Karpas-422 (cell line): ENCODE measurements around the gene TPK1. TPM values are rescaled to one million over a fixed set of nuclear protein-coding genes. Genes with fewer than 3 reads are reported as not detected.

Experiments
- DNase-seq: peaks from one replicate; pipeline ENCODE4 v3.0.0-alpha.2; 2015
- H2AFZ ChIP-seq: fragments of 200-600 bp; sonication (generic); 2 replicates; pipeline ENCODE4 v1.6.1; 2014; ENCODE audit warnings: antibody characterized with exemption, low read length, mixed read lengths
- H3K27ac ChIP-seq: fragments of 200-600 bp; sonication (generic); 2 replicates; pipeline ENCODE4 v1.5.1; 2014; ENCODE audit warnings: mild to moderate bottlenecking, low read length, moderate library complexity
- H3K27me3 ChIP-seq: fragments of 200-600 bp; sonication (generic); 2 replicates; pipeline ENCODE4 v1.6.1; 2014; ENCODE audit warnings: low read length, mixed read lengths
- H3K36me3 ChIP-seq: fragments of 200-600 bp; sonication (generic); 2 replicates; pipeline ENCODE4 v1.6.1; 2014; ENCODE audit warnings: low read length, mixed read lengths; ENCODE audit not compliant: insufficient read depth
- H3K4me1 ChIP-seq: fragments of 200-600 bp; sonication (generic); 2 replicates; pipeline ENCODE4 v1.6.1; 2014; ENCODE audit warnings: mild to moderate bottlenecking, low read length, mixed read lengths
- H3K4me2 ChIP-seq: fragments of 200-600 bp; sonication (generic); 2 replicates; pipeline ENCODE4 v1.6.1; 2014; ENCODE audit warnings: low read length, low read depth, mild to moderate bottlenecking; ENCODE audit not compliant: poor library complexity, severe bottlenecking
- H3K4me3 ChIP-seq: fragments of 200-600 bp; sonication (generic); 2 replicates; pipeline ENCODE4 v1.5.1; 2014; ENCODE audit warnings: mild to moderate bottlenecking, antibody characterized with exemption, low read length, mixed read lengths
- H3K79me2 ChIP-seq: fragments of 200-600 bp; sonication (generic); 2 replicates; pipeline ENCODE4 v1.6.1; 2014; ENCODE audit warnings: mild to moderate bottlenecking, low read length, mixed read lengths
- H3K9ac ChIP-seq: fragments of 200-600 bp; sonication (generic); 2 replicates; pipeline ENCODE4 v1.6.0; 2014; ENCODE audit warnings: low read length
- H3K9me2 ChIP-seq: fragments of 200-600 bp; sonication (generic), shearing (Covaris generic); replicated peaks from 2 replicates; pipeline ENCODE4 v1.6.0; 2014; ENCODE audit warnings: mild to moderate bottlenecking, low read length, moderate library complexity; ENCODE audit not compliant: insufficient read depth
- H3K9me3 ChIP-seq: fragments of 300-700, 200-600 bp; sonication (generic); 2 replicates; pipeline ENCODE4 v1.6.1; 2014; ENCODE audit warnings: low read length, mixed read lengths
- H4K20me1 ChIP-seq: fragments of 200-600 bp; sonication (generic); 2 replicates; pipeline ENCODE4 v1.6.1; 2014; ENCODE audit warnings: mild to moderate bottlenecking, antibody characterized with exemption, low read length, low read depth; ENCODE audit not compliant: insufficient read depth
- total RNA-seq: library from RNA; depleted of rRNA; stranded (reverse); fragments of >200 nt; shearing (Covaris generic); gene quantifications from 2 replicates; pipeline ENCODE4 v1.2.3, GENCODE V29; 2014; ENCODE audit warnings: low replicate concordance

The TPK1 gene
- total RNA-seq, 1 experiment from 2014 or later = 11.5 TPM

GRCh38 chr7:144859739-144860138 is 23.9 kb upstream of the TPK1 start:
- no peaks in the 10 kb centered on the region for H3K9me3 ChIP-seq
- no peak overlapping the region for H3K4me2 ChIP-seq
- no peak overlapping the region for H2AFZ ChIP-seq
- no peaks in the 10 kb centered on the region for H3K9me2 ChIP-seq
- H3K4me3 ChIP-seq = no peak overlapping the region
- H3K79me2 ChIP-seq = no peaks in the 10 kb centered on the region
- H4K20me1 ChIP-seq = no peaks in the 10 kb centered on the region
- no peaks in the 10 kb centered on the region for H3K27me3 ChIP-seq
- H3K4me1 ChIP-seq = no peaks in the 10 kb centered on the region
- no peak overlapping the region for H3K9ac ChIP-seq
- no peak overlapping the region for H3K27ac ChIP-seq
- DNase-seq = no peak
- H3K36me3 ChIP-seq = no peaks in the 10 kb centered on the region

- no peaks in the 10 kb centered on the region for H3K79me2 ChIP-seq
- H3K27ac ChIP-seq = no peak overlapping the region
- H3K27me3 ChIP-seq = no peaks in the 10 kb centered on the region
- H3K9me2 ChIP-seq = no peaks in the 10 kb centered on the region
- no peaks in the 10 kb centered on the region for H3K9me3 ChIP-seq
- no peak overlapping the region for H2AFZ ChIP-seq
- H4K20me1 ChIP-seq = no peaks in the 10 kb centered on the region
- no peak for DNase-seq
- H3K4me2 ChIP-seq = no peak overlapping the region
- no peaks in the 10 kb centered on the region for H3K36me3 ChIP-seq
- H3K4me3 ChIP-seq = no peak overlapping the region
- H3K4me1 ChIP-seq = no peaks in the 10 kb centered on the region
- H3K9ac ChIP-seq = no peak overlapping the region
These were observed 21.6 kb upstream of the TPK1 start for GRCh38 chr7:144857463-144857862.

GRCh38 chr7:144854839-144855424 is 19.1 kb upstream of the TPK1 start:
- Histone ChIP-seq H3K27me3 (no peaks in the 10 kb centered on the region), H3K9me3 (no peaks in the 10 kb centered on the region), H3K27ac (no peak overlapping the region), H4K20me1 (no peaks in the 10 kb centered on the region), H3K4me1 (no peaks in the 10 kb centered on the region), H3K4me2 (no peak overlapping the region), H3K9me2 (no peaks in the 10 kb centered on the region), H3K4me3 (no peak overlapping the region), H2AFZ (no peak overlapping the region), H3K79me2 (no peaks in the 10 kb centered on the region), H3K36me3 (no peaks in the 10 kb centered on the region), H3K9ac (no peak overlapping the region)
- DNase-seq = peak; percentile 41

GRCh38 chr7:144853542-144853941 is 17.7 kb upstream of the TPK1 start:
- H2AFZ ChIP-seq = no peak overlapping the region
- H3K9ac ChIP-seq = no peak overlapping the region
- DNase-seq = no peak
- no peaks in the 10 kb centered on the region for H3K9me2 ChIP-seq
- no peak overlapping the region for H3K4me3 ChIP-seq
- no peaks in the 10 kb centered on the region for H4K20me1 ChIP-seq
- H3K9me3 ChIP-seq = no peaks in the 10 kb centered on the region
- H3K27me3 ChIP-seq = no peaks in the 10 kb centered on the region
- no peaks in the 10 kb centered on the region for H3K4me1 ChIP-seq
- H3K4me2 ChIP-seq = no peak overlapping the region
- no peaks in the 10 kb centered on the region for H3K79me2 ChIP-seq
- no peak overlapping the region for H3K27ac ChIP-seq
- no peaks in the 10 kb centered on the region for H3K36me3 ChIP-seq

- H4K20me1 ChIP-seq = no peaks in the 10 kb centered on the region
- no peaks in the 10 kb centered on the region for H3K9me3 ChIP-seq
- no peaks in the 10 kb centered on the region for H3K79me2 ChIP-seq
- DNase-seq = no peak
- H3K27me3 ChIP-seq = no peaks in the 10 kb centered on the region
- H3K27ac ChIP-seq = no peak overlapping the region
- no peaks in the 10 kb centered on the region for H3K9me2 ChIP-seq
- no peak overlapping the region for H3K4me3 ChIP-seq
- no peaks in the 10 kb centered on the region for H3K36me3 ChIP-seq
- no peaks in the 10 kb centered on the region for H3K4me1 ChIP-seq
- H3K9ac ChIP-seq = no peak overlapping the region
- no peak overlapping the region for H3K4me2 ChIP-seq
- H2AFZ ChIP-seq = no peak overlapping the region
These were observed 12.2 kb upstream of the TPK1 start for GRCh38 chr7:144848078-144848477.

- Histone ChIP-seq H3K4me1 (no peaks in the 10 kb centered on the region), H3K79me2 (no peaks in the 10 kb centered on the region), H3K27me3 (no peaks in the 10 kb centered on the region), H3K9me2 (no peaks in the 10 kb centered on the region), H3K9me3 (no peaks in the 10 kb centered on the region), H4K20me1 (no peaks in the 10 kb centered on the region), H2AFZ (no peak overlapping the region), H3K36me3 (no peaks in the 10 kb centered on the region), H3K4me2 (no peak overlapping the region), H3K9ac (no peak overlapping the region), H3K27ac (no peak overlapping the region), H3K4me3 (no peak overlapping the region)
- no peak for DNase-seq
These were observed 6.6 kb upstream of the TPK1 start for GRCh38 chr7:144842377-144842851.

GRCh38 chr7:144836545-144836842 is 641 bp upstream of the TPK1 start:
- Histone ChIP-seq H4K20me1 (no peaks in the 10 kb centered on the region), H3K4me3 (peak overlapping the region; percentile 71; the same call in 1 of the 2 replicates), H3K36me3 (no peaks in the 10 kb centered on the region), H3K9me2 (no peaks in the 10 kb centered on the region), H3K9ac (no peak overlapping the region), H3K27me3 (no peaks in the 10 kb centered on the region), H3K4me2 (peak overlapping the region; percentile 92), H2AFZ (peak overlapping the region; percentile 94; the same call in 1 of the 2 replicates), H3K27ac (no peak overlapping the region), H3K9me3 (no peaks in the 10 kb centered on the region), H3K4me1 (peaks cover 17% of the 10 kb centered on the region), H3K79me2 (no peaks in the 10 kb centered on the region)
- no peak for DNase-seq

GRCh38 chr7:144835155-144835611 is 670 bp downstream of the TPK1 start:
- Histone ChIP-seq H3K27ac (peak overlapping the region; percentile 45), H3K4me2 (peak overlapping the region; percentile 92), H3K27me3 (no peaks in the 10 kb centered on the region), H3K4me1 (peaks cover 17% of the 10 kb centered on the region), H3K9me3 (no peaks in the 10 kb centered on the region), H3K9ac (peak overlapping the region; percentile 77), H2AFZ (peak overlapping the region; percentile 94), H3K9me2 (no peaks in the 10 kb centered on the region), H3K4me3 (peak overlapping the region; percentile 71), H3K79me2 (no peaks in the 10 kb centered on the region), H4K20me1 (no peaks in the 10 kb centered on the region), H3K36me3 (no peaks in the 10 kb centered on the region)
- peak; percentile 73 for DNase-seq
